IMR-90 (cell line): ENCODE measurements around the gene GSTK1.

Experiments
- MAZ ChIP-seq: IDR thresholded peaks from 2 replicates; pipeline ENCODE4 v1.6.1; 2012; ENCODE audit warnings: low read depth, mild to moderate bottlenecking, low read length, improper control_type of control experiment, moderate library complexity, borderline replicate concordance
- MXI1 ChIP-seq: IDR thresholded peaks from 2 replicates; pipeline ENCODE4 v1.6.1; 2012; ENCODE audit warnings: low read depth, mild to moderate bottlenecking, low read length, moderate library complexity, borderline replicate concordance
- POLR2A ChIP-seq: IDR thresholded peaks from 2 replicates; pipeline ENCODE4 v1.6.1; 2012; ENCODE audit warnings: mild to moderate bottlenecking, low read depth, low read length
- RAD21 ChIP-seq: IDR thresholded peaks from 2 replicates; pipeline ENCODE4 v1.6.1; 2012; ENCODE audit warnings: low read length, improper control_type of control experiment
- TF ChIP-seq, protein P1 (sequence below): conservative IDR thresholded peaks from 2 replicates; pipeline ENCODE4 v1.5.1; 2012; ENCODE audit warnings: mild to moderate bottlenecking, low read depth, low read length, improper control_type of control experiment
- TF ChIP-seq, protein P2 (sequence below): fragments of 150-350 bp; IDR thresholded peaks from 2 replicates; pipeline ENCODE4 v1.6.1; 2017; ENCODE audit warnings: mild to moderate bottlenecking, antibody characterized with exemption, low read length, low read depth

DNA sequence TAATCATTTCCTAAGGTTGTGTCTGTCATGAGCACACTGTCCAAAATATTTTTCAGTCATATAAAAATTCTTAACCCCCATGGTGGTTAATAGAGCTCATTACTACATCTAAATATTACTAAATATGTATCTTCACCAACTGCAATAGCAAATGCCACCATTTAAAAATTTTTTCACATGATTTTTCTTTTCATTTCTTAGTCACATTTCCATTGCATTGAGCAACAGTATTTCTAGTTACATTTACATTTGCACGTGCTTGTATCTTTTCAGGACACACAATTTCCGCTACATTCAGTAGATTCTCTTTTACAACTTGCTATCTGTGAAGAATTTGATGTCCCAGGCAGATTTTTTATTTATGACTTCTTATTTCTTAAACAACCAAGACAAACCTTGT, 46.6 kb upstream of the GSTK1 start:
- TF ChIP-seq, protein P1, sequence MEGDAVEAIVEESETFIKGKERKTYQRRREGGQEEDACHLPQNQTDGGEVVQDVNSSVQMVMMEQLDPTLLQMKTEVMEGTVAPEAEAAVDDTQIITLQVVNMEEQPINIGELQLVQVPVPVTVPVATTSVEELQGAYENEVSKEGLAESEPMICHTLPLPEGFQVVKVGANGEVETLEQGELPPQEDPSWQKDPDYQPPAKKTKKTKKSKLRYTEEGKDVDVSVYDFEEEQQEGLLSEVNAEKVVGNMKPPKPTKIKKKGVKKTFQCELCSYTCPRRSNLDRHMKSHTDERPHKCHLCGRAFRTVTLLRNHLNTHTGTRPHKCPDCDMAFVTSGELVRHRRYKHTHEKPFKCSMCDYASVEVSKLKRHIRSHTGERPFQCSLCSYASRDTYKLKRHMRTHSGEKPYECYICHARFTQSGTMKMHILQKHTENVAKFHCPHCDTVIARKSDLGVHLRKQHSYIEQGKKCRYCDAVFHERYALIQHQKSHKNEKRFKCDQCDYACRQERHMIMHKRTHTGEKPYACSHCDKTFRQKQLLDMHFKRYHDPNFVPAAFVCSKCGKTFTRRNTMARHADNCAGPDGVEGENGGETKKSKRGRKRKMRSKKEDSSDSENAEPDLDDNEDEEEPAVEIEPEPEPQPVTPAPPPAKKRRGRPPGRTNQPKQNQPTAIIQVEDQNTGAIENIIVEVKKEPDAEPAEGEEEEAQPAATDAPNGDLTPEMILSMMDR = no peak
- TF ChIP-seq POLR2A (no peak), MAZ (no peak), MXI1 (no peak), RAD21 (no peak)
- TF ChIP-seq, protein P2, sequence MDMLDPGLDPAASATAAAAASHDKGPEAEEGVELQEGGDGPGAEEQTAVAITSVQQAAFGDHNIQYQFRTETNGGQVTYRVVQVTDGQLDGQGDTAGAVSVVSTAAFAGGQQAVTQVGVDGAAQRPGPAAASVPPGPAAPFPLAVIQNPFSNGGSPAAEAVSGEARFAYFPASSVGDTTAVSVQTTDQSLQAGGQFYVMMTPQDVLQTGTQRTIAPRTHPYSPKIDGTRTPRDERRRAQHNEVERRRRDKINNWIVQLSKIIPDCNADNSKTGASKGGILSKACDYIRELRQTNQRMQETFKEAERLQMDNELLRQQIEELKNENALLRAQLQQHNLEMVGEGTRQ = no peak
